HG02571 (cell line): ENCODE results near the gene CHRDL2.

Source experiments
- ATAC-seq: cut with Tn5 transposase; IDR thresholded peaks from one replicate; pipeline ENCODE4 v1.9.1; 2021; ENCODE audit warnings: mild to moderate bottlenecking, moderate library complexity; ENCODE audit not compliant: unreplicated experiment

CHRDL2 gene

DNA sequence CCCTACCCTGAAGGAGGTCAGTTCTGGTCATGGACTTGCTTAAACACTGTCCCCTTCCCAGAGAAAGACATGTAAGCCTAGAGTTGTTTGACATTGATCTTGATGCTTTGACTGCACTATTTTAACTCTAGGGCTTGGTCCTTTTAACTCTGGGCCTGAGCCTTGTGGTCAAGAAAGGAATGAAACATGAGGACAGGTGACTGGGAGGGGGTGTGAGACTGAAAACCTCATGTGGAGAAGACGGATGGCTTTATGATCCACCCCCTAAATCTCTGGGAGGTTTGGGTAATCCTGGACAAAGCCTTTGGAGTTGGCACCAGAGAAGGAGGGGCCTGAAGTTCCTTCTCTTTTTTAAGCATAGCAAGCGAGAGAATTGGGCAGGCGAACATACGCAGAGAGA is 17.5 kb downstream of the CHRDL2 start:
- ATAC-seq = no peak

DNA sequence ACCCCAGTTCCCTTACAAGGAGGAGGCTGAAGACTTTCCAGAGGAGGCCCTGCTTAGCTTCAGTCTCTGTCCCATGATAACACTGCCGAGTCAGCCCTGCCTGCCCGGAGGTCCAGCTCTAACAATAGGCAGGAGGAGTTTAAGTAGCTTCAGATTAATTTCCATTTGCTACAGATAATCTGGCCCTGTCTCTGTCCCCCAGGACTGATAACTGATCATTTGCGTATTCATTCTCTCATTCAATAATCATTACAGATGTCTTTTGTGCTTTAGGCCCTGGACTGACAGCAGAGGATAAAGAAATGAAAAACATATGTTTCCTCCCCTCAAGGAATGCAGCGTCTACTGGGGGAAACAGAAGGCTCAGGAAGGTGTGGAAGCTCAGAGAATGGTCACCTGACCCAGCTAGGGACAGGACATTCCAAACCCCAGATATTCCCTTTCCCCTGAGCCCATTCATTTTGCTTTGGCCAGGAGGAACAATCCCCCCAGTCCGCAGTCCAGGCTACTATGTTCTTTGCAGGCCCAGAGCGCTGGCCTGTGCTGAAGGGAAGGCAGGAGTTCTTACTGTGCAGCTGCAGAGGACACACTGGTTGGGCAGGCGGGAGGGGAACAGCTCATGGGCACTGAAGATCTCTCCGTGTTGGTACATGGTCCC is 20.8 kb downstream of the CHRDL2 start:
- no peak for ATAC-seq

DNA sequence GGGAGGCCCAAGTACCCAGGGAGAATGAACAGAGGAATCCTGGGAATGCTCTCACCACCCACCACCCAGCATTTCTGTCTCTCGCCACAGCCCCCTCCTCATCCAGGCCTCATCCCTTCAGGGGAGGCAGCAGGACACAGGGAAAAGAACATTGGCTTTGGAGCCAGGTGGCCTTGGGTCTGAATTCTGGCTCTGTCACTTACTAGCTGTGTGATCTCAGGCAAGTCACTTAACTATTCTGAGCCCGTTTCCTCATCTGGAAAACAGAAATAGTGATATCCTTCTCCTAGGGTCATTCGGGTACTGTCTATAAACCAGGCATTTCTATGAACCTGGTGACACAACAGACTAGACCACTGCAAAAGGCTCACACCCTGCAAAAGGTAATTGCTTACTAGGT is 22.1 kb downstream of the CHRDL2 start:
- no peak for ATAC-seq

DNA sequence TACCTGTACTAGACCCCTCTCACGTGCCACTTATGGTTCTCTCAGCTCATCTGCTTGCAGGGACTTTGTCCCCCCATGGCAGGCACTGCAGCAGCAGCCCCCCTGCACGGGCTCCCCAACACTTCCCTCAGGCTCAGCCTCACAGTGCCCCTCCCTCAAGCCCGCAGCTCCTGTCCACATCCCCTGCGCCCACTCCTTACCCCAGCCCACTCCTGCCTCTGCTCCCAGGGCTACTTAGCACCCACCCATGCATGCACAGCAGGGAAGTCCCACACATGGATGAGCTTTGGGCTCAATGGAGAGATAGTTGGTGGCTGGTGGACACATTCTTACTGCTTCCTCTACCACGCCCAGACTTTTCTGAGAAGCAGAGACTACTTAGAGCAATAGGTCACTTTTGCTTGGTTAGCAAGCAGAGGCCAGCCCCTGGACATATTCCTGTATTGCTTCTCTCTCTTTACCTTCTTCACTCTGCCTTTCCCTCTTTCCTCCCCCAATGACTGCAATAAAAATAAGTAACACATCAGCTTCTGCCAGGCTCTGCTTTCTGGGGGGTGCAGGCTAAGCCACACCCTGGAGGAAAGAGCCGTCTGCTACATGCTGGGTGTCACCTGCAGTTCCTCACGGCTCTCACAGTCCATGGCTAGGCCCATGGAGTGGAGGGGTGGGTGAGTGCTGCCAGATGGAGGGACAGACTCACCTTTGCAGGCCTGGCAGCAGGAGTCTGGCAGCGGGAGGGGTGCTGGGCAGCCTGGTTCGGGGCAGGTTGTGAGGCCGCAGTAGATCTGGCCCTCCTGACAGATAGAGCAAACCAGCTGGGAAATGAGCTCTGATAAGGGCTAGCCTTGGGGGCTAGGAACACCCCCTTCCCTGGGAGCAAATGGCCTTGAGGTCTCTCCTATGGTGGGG is 23.4 kb downstream of the CHRDL2 start:
- no peak for ATAC-seq

DNA sequence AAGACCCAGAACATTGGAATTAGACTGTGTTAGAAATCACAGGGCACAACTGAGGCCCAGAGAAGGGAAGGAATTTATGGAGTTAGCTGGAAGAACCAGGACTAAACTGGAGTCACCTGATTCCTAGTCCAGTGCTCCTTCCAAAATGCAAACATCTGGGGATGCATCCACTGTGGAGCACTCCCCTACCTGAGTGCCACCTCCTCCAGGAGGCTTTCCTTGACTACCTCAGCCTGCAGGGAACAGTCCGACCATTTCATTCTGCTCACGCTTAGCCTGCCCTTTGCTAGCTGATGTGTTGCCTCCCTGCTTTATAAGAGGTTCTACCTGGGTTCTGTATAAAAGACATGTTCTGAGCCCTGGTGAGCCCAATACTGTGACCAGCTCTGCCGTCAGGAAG is 24.0 kb downstream of the CHRDL2 start:
- ATAC-seq = no peak

DNA sequence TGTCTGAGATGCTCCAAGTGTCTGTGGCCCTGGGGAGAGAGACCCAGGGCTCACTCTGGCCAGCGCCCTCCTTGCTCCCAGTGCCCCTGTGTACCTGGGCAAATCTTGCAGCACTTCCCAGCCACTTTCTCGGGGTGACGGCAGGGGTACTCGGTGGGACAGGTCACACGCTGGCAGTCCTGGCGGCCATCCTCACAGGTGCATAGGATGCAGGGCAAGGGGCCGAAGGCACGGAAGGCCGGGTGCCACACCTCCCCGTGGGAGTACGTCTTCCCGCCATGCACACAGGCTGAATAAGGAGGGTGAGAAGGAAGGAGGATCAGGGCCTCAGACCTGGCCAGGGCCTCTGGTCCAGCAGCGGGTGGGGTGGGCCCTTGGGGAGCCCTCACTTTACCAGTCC is 28.0 kb downstream of the CHRDL2 start:
- ATAC-seq = no peak

DNA sequence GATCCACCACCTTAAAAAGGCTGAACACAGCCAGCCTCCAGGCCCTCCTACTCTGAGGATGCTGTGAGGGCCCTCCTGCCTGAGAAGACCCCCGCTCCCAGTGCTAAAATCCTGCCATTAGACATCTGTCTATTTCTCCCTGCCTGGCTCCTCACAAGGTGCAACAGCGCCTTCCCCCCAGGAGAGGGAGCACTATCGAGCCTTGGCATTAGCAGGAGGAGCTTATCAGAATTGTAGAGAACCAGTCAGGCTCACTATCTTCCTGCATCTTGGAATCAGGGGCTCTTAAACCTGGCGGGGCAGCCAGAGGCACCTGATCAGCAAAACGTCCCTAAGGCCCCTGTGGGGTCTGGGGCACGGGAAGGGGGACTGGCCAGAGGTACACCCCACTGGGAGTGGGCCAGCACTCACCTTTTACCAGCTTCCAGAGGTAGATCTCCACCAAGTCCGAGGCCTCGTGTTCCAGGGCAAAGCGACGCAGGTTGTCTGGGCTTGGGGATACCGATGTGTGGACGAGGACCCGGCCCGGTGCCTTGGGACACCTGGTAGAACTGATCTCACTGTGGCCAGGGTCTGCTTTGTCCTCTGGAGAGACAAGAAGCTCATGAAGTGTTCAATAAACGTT is 28.7 kb downstream of the CHRDL2 start:
- no peak for ATAC-seq

DNA sequence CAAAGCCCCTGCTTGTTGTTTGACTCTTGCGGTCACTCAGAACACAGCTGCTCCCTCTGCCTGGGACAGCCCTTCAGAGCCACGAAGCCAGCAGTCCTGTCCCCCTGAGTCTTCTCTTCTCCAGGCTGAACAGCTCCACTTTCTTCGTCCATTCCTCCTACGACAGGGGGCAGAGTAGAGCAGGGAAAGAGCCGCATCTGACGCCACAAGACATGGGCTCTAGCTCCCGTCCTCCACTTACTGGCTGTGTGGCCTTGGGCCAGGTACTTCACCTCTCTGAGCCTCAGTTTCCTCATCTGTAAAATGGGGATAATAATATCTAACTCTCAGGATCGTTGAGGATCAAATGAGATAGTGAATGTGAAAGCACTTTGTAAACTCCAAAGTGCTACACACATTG is 29.9 kb downstream of the CHRDL2 start:
- ATAC-seq = no peak

DNA sequence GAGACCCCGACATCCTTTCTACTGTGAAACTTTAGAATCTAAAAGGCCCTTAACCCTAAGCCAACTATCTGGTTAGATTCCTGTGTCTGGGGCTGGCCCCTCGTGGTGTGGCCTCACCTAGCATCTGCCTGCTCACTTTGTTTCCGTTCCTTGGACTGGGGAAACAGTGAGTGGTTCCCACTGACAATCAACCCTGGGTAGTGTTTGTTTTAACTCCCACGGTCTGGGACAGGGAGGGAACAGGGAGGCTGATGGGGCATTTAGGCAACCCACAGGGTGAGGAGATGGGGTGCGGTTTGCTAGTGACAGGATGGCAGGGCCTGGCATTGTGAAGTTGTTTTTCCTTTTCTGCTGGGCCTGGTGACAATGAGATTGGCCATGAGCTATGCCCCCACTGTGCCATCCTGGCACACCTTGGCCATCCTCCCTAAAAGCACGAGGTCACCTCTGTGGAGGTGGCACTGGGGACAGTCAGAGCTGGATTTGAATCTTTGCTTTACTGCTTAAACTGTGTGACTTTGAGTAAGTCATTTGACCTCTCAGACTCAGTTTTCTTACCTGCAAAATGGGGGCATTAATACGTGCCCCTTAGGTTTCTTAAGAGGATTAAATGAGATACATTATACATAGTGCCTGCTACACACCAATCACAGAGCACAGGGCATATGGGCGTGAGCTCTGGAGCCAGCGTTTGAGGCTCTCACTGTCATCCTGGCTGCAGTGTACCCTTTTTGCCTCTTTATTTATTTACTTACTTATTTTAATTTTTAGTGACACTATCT is 31.4 kb downstream of the CHRDL2 start:
- ATAC-seq = no peak

DNA sequence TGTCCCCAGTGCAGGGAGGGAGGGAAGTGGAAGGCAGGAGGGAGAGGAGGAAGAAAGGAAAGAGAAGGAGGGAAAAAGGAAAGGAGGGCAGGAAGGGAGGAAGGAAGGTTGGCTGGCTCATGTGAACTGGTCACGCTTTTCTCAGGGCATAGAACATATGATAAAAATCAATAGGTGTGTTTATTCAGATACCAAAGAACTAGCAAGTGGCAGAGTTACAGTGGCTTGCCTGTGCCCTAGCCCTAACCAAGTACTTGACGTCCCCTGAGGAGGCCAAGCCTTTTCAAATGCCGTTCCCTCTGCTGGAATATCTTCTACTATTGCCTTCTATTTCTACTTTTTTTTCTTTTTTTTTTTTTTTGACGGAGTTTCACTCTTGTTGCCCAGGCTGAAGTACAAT is 33.5 kb downstream of the CHRDL2 start:
- ATAC-seq = no peak

DNA sequence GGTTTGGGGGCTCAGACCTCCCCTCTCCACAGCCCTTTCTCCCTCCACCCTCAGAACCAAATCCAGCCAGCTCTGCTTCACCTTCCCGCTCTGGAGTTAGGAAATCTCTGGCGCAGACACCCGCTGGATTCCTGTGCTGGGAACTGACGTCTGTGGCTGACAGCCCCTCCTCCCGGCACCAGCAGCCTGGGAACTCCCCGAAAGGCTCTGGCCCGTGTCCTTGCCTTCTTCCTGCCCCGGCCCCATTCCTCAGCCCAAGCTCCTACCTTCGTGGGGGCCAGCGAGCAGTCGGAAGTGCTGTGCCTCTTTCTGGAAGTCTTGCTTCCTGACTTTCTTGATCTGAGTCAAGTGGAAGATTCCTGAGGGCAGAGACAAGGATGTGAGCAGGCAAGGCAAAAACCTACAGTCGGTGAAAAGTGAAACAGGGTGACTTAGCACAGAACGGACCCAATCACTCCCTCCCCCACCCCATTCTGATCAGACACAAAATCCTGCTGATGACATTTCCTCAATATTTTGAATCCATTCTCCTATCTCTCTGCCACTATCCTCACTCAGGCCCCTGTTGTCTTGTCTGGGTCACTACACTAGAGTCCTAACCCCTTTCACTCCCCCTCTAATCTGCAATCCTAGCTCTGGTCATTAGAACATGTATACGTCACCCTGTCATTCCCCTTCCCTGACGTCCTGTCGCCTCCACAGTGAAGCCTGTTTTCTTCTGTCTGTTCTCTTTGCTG is 34.1 kb downstream of the CHRDL2 start:
- ATAC-seq = no peak

DNA sequence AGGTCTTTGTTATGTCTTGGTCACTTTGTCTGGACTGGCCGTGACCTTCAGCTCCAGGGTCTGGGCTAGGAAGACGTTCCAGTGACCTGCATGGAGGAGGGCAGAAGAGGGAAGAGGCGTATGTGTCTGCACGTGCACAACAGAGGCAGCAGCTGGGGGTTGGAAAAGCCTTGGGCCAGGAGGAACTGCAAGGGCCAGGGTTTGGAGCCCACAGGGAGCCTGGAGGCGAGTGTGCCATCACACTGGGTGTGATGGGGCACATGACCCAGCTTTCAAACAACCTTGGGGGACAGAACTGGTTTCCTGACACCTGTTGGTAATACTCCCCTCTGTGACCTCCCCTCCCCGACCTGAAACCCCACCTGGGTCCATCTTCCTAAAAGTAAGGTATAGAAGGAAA is 34.7 kb downstream of the CHRDL2 start:
- no peak for ATAC-seq

DNA sequence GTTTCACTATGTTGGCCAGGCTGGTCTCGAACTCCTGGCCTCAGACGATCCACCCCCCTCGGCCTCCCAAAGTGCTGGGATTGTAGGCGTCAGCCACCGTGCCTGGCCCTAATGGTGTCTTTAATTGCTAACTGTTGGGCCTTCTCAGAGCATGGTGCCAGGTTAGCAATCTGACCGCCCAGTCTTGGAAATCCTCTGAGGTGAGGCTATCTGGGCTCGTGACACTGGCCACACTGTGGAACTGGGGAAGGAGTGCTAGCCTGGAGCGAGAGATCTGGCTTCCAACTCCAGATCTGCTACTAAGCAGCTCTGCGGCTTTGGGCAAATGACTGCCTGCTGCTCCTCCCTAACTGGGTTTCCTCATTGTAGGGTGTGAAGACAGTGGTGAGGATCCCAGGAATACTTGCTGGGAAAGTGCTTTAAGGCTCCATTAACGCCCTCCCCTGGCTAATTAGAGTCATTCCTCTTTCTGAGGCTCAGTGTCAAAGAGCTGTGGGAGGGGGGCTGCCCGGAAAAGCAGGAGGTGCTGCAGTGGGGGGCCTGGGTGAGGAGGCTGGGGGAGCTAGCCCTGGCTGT is 35.4 kb downstream of the CHRDL2 start:
- no peak for ATAC-seq

DNA sequence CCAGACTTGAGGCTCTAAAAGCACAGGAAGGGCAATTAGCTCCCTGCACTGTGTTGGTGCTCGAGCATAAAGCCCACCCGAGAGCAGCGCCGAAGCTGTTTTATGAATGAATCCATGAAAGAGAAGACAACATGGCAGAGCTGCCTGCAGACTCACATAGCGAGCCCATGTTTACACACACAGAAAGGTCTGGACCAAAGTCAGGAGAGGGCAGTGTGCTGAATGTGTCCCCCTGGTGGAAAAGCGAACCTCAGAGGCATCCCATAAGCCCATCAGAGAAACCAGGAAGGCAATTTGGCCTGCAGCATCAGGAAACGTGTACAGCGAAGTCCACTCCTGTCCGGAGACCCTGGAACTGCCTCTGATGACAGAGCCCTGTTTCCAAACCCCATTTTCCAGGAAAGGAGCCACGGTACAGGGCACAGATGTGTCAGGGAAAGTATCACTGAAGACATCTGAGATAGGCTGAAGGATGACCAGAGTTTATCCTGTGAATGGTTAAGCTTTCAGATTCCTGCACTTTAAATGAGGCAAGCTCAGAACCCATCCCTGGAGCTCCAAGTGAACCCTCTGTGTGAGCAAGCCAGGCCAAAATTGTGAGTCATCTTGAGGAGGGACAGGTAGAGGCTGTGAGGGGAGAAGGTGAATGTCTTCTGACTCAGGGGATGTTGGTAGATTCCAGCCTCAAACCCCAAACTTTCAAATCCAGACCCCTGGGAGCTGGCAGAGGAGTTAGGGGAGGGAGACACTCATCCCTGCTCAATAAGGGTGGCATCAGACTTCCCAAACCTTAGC is 36.9 kb downstream of the CHRDL2 start:
- no peak for ATAC-seq

DNA sequence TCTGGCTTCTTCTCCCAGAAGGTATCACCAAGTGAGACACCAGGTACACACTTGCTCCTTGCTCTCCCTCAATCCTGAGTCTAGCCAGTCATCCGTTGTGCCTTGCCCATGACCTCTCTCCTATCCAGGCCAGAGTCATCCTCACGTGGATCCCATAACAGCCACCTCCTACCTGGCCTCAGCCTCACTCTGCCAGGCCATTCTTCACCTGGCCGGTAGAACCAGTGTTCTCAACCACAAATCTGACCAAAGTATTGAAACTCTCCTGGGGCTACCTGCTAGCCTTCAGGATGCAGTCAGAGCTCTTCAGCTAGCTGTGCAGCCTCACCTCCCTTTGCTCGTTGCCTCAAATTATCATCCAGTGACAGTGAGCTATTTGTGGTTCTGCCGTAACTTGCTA is 37.7 kb downstream of the CHRDL2 start:
- no peak for ATAC-seq

DNA sequence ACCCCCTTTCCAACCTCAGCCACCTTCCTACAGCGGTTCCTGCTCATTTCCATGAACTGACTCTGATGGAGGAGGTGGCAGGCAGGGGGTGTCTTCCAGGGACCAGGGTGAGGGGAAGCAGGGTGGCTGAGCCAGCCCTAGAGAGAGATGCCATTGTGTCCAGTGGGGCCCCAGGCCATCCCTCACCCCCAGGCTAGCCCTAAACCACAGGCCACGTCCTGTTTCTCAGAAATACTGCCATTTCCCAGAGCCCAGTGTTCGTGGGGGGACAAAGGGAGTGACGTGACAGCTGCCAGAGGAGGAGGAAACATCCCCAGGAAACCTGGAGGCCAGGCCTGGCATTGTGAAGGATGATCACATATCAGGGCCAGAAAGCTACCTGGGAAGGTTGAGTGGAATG is 39.5 kb downstream of the CHRDL2 start:
- no peak for ATAC-seq

DNA sequence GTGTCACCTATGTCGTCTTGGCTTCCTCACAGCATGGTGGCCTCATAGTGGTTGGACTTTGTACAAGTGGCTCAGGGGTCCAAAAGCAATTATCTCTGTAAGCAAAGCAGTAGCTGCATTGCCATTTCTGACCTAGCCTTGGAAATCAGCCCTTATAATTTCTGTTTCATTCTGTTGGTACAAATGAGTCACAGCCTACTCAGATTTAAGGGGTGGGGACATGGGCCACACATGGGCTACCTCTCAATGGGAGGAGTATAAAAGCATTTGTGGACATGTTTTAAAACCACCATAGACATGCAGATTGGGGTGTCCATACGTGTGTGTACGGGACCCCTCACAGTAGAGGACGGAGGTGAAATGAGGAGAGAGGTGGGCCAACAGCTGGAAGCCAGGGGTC is 41.6 kb downstream of the CHRDL2 start:
- no peak for ATAC-seq

DNA sequence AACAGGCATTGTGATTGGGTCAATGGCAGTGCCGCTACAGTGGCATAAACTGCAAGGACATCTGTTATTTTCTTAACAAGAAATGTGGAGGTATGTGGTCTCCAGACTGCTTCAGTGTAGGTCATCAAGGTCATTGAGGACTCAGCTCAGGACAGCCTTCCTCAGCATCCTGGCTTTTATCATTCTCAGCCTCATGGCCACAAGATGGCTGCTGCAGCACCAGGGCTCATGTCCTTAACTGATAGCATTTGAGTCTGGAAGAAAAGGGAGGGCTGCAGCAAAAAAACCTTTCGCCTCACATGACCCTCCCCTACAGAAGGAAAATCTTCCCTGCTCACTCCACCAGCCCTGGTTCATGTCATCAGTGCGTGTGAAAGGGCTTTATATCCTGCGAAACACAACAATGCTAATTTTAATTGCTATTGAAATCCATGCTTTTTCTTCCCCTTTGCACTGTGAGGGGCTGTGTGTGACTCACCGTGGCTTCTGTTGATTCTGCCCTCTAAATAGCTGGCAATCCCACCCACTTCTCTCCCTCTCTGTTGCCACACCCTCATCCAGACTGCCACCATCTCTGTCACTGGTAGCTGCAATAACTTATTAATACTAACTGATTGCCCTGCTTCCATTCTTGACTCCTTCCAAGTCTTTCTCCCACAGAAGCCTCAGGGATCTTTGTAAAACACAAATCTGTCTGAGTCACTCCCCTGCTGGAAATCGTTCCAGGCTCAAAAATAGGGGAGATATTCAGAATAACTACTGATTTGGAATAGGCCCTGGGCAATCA is 43.8 kb downstream of the CHRDL2 start:
- ATAC-seq = no peak

DNA sequence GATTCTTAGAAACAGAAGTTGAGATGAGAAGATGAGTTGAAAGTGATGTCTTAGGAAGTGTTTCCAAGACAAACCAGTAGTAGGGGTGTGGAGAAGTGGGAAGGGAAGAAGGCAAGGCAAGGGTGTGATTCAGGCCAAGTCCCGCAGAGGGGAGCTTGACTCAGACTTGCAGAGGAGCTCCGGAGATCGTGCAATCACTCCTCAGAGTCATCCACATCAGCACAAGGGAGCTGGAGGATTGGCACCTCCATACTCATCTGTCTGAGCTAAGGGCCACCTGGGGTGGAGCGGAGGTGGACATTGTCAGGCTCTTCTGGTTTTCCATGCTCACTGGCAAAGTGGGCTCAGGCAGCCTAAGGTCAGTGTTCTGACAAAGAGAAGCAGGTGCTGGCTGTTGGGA is 44.4 kb downstream of the CHRDL2 start:
- ATAC-seq = no peak
